HEK293T (cell line): ENCODE results near the gene PCSK2.

Experiments
- BHLHE40 ChIP-seq: fragments of 450-650 bp; IDR thresholded peaks from 2 replicates; pipeline ENCODE4 v1.6.1; 2016; ENCODE audit warnings: mild to moderate bottlenecking, moderate library complexity, borderline replicate concordance
- ELF4 ChIP-seq: fragments of 450-650 bp; IDR thresholded peaks from 2 replicates; pipeline ENCODE4 v1.6.1; 2017; ENCODE audit warnings: antibody characterized with exemption
- FOXA1 ChIP-seq: fragments of 450-650 bp; IDR thresholded peaks from 2 replicates; pipeline ENCODE4 v1.6.1; 2016; ENCODE audit warnings: mild to moderate bottlenecking
- FOXM1 ChIP-seq: fragments of 450-650 bp; IDR thresholded peaks from 2 replicates; pipeline ENCODE4 v1.6.1; 2017; ENCODE audit warnings: mild to moderate bottlenecking, borderline replicate concordance
- LEF1 ChIP-seq: fragments of 450-650 bp; IDR thresholded peaks from 2 replicates; pipeline ENCODE4 v1.6.1; 2017; ENCODE audit warnings: mild to moderate bottlenecking, borderline replicate concordance
- NFRKB ChIP-seq: fragments of 450-650 bp; IDR thresholded peaks from 2 replicates; pipeline ENCODE4 v1.6.1; 2016; ENCODE audit warnings: mild to moderate bottlenecking, moderate library complexity

DNA sequence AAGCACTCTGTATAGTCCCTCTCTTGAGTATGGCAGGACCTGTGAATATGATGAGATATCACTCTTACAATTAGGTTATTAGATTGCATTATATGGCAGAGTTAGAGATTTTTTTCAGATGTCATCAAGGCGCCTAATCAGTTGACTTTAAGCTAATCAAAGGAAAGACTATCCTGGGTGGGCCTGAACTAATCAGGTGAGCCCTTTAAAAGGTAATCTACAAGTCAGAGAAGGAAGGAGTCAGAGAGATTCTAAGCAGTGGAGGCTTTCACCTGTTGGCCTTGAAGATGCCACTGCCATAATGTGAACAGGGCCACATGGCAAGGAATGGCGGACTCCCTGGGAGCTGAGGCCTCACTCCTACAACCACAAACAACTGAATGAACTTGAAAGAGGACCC lies 152.8 kb downstream of the PCSK2 start:
- TF ChIP-seq ELF4 (no peak), LEF1 (no peak), NFRKB (no peak), FOXA1 (no peak), FOXM1 (no peak), BHLHE40 (no peak)
